ENCODE results near the gene SLC9A5. TPM values are rescaled to one million over a fixed set of nuclear protein-coding genes. Genes with fewer than 3 reads are reported as not detected.

Gene SLC9A5
- total and polyA plus RNA-seq, 2 experiments from 2014 or later: 4.5 to 5.4 TPM

- Mint-ChIP-seq H3K4me3 (no peak overlapping the region; the same call in 2 of the 3 replicates), H3K9me3 (no peaks in the 10 kb centered on the region; the same call in 2 of the 3 replicates), H3K4me1 (peaks cover 32% of the 10 kb centered on the region), H3K27me3 (ENCODE audit: insufficient read depth, low read depth, poor library complexity) (peaks cover 9% of the 10 kb centered on the region), H3K36me3 (ENCODE audit: low read depth) (peaks cover 49% of the 10 kb centered on the region), H3K27ac (peak overlapping the region; percentile 61; the same call in 1 of the 2 replicates)
- Histone ChIP-seq H3K4me1 (ENCODE audit: insufficient read depth) (peaks cover 10% of the 10 kb centered on the region), H2AFZ (no peak overlapping the region), H3K36me3 (ENCODE audit: insufficient read depth) (peaks cover 6% of the 10 kb centered on the region; the same call in 1 of the 2 replicates), H3K27me3 (ENCODE audit: insufficient read depth) (no peaks in the 10 kb centered on the region), H3K4me3 (no peak overlapping the region), H3K9me2 (ENCODE audit: insufficient read depth) (no peaks in the 10 kb centered on the region), H3K4me2 (no peak overlapping the region), H4K20me1 (replicated peaks; ENCODE audit: insufficient read depth) (no peaks in the 10 kb centered on the region), H3F3A (replicated peaks; ENCODE audit: low read depth) (0 out of 2 replicates have a peak, but pooled peaks cover 9% of the 10 kb centered on the region), H3K79me2 (replicated peaks; ENCODE audit: insufficient read depth) (peaks cover 8% of the 10 kb centered on the region; the same call in 1 of the 2 replicates), H3K27ac (ENCODE audit: low read depth) (0 out of 2 replicates have a peak overlapping the region, but pooled peaks have one; percentile 19)
- ATAC-seq: no peak
- DNase-seq (ENCODE audit: low spot score): no peak
- TF ChIP-seq ZNF114 (CRISPR knock-in tag; IDR thresholded peaks at IDR 0.05) (no peak), ZNF331 (CRISPR knock-in tag; IDR thresholded peaks at IDR 0.05; ENCODE audit: low read depth) (no peak), NANOG (IDR thresholded peaks at IDR 0.05; ENCODE audit: borderline replicate concordance) (no peak), STAT1 (IDR thresholded peaks at IDR 0.05; ENCODE audit: unreplicated experiment) (no peak), REST (IDR thresholded peaks at IDR 0.05; ENCODE audit: unreplicated experiment) (no peak), EZH2phosphoT487 (IDR thresholded peaks at IDR 0.05; ENCODE audit: unreplicated experiment) (no peak), CTCF (conservative IDR thresholded peaks at IDR 0.05; ENCODE audit: low read depth in 2 of 2) (no peak), ETS1 (IDR thresholded peaks at IDR 0.05) (no peak), EZH2 (IDR thresholded peaks at IDR 0.05; ENCODE audit: low read depth, unreplicated experiment) (no peak), POLR2AphosphoS5 (IDR thresholded peaks at IDR 0.05; ENCODE audit: low read depth) (no peak), JUNB (IDR thresholded peaks at IDR 0.05; ENCODE audit: unreplicated experiment) (no peak), CREB1 (CRISPR knock-in tag; IDR thresholded peaks at IDR 0.05; ENCODE audit: low read depth) (no peak), ZNF462 (CRISPR knock-in tag; IDR thresholded peaks at IDR 0.05) (no peak)
These were observed 11.1 kb upstream of the SLC9A5 start for GRCh38 chr16:67237396-67238277.
